Measurements from ENCODE around the gene WHRN.

Gene WHRN

GRCh38 chr9:114430457-114430856, 74.8 kb downstream of the WHRN start:
- H3K27me3 ChIP-seq (ENCODE audit: insufficient read depth, poor library complexity, severe bottlenecking), result peaks cover 6% of the 10 kb centered on the region
- no peak for TF ChIP-seq REST (IDR thresholded peaks at IDR 0.05; ENCODE audit: insufficient replicate concordance, low read depth)
- TF ChIP-seq SPI1 (IDR thresholded peaks at IDR 0.05; ENCODE audit: borderline replicate concordance, low read depth), result no peak
- no peak for TF ChIP-seq CTCF (IDR thresholded peaks at IDR 0.05; ENCODE audit: insufficient read depth, low read length)
- TF ChIP-seq GABPA (IDR thresholded peaks at IDR 0.05; ENCODE audit: low read depth), result no peak
- TF ChIP-seq POLR2AphosphoS5 (IDR thresholded peaks at IDR 0.05; ENCODE audit: low read depth), result no peak
- no peak overlapping the region for H3K27ac ChIP-seq (replicated peaks)
- DNase-seq (ENCODE audit: low read depth in 1 of 2, low spot score in 1 of 2), result no peak
- no peak overlapping the region for H3K4me3 ChIP-seq (replicated peaks; ENCODE audit: insufficient read depth, low read length)

- Histone ChIP-seq H3K4me3 (replicated peaks; ENCODE audit: insufficient read depth, low read length) (no peak overlapping the region), H3K27me3 (ENCODE audit: insufficient read depth, poor library complexity, severe bottlenecking) (peaks cover 6% of the 10 kb centered on the region), H3K27ac (replicated peaks) (no peak overlapping the region)
- no peak for DNase-seq (ENCODE audit: low read depth in 1 of 2, low spot score in 1 of 2)
- TF ChIP-seq CTCF (IDR thresholded peaks at IDR 0.05; ENCODE audit: insufficient read depth, low read length) (no peak), REST (IDR thresholded peaks at IDR 0.05; ENCODE audit: insufficient replicate concordance, low read depth) (no peak), SPI1 (IDR thresholded peaks at IDR 0.05; ENCODE audit: borderline replicate concordance, low read depth) (no peak), POLR2AphosphoS5 (IDR thresholded peaks at IDR 0.05; ENCODE audit: low read depth) (no peak), GABPA (IDR thresholded peaks at IDR 0.05; ENCODE audit: low read depth) (no peak)
These were observed 75.8 kb downstream of the WHRN start for GRCh38 chr9:114429488-114429887.

- no peak for DNase-seq (ENCODE audit: low read depth in 1 of 2, low spot score in 1 of 2)
- Histone ChIP-seq H3K27ac (replicated peaks) (no peak overlapping the region), H3K4me3 (replicated peaks; ENCODE audit: insufficient read depth, low read length) (no peak overlapping the region), H3K27me3 (ENCODE audit: insufficient read depth, poor library complexity, severe bottlenecking) (peaks cover 8% of the 10 kb centered on the region)
- no peak for TF ChIP-seq CTCF (IDR thresholded peaks at IDR 0.05; ENCODE audit: insufficient read depth, low read length)
- TF ChIP-seq POLR2AphosphoS5 (IDR thresholded peaks at IDR 0.05; ENCODE audit: low read depth), result no peak
- no peak for TF ChIP-seq GABPA (IDR thresholded peaks at IDR 0.05; ENCODE audit: low read depth)
- TF ChIP-seq REST (IDR thresholded peaks at IDR 0.05; ENCODE audit: insufficient replicate concordance, low read depth), result no peak
- no peak for TF ChIP-seq SPI1 (IDR thresholded peaks at IDR 0.05; ENCODE audit: borderline replicate concordance, low read depth)
These were observed 76.8 kb downstream of the WHRN start for GRCh38 chr9:114428466-114428865.
